ENCODE results near the gene CDH4.
"Not testable (repeated sequence)": the region's sequence is repeated elsewhere in the genome, so short reads cannot be mapped to it uniquely, and the experiment has no call there.

- TF ChIP-seq CTCF (IDR thresholded peaks at IDR 0.05; ENCODE audit: extremely low read depth in 1 of 2, insufficient read depth in 1 of 2, low read depth in 1 of 2, low read length in 2 of 2); JUN (IDR thresholded peaks at IDR 0.05; ENCODE audit: borderline replicate concordance, insufficient read depth, insufficient read length, low read depth); MAX (IDR thresholded peaks at IDR 0.05; ENCODE audit: insufficient read depth, insufficient read length); POLR2AphosphoS5 (IDR thresholded peaks at IDR 0.05; ENCODE audit: insufficient read depth, low read depth, low read length); EZH2 (IDR thresholded peaks at IDR 0.05; ENCODE audit: borderline replicate concordance, low read depth, low read length, severe bottlenecking); POLR2A (IDR thresholded peaks at IDR 0.05; ENCODE audit: low read depth, low read length): not testable (repeated sequence)
Measured at GRCh38 chr20:61406773-61407172, 154.7 kb downstream of the CDH4 start.

Data from endothelial cell of umbilical vein (primary cell).